BLaER1 treated with 17β-estradiol and CSF1 and Interleukin-3, amounts not matched to agents 10 nM and 100 nM (cell line): Measurements from ENCODE around the gene RHOH.
A peak's percentile ranks its signal among the peaks of the same experiment; 100 is the strongest.

ENCODE experiments used
- H3K27ac ChIP-seq, 11 experiments: shearing (Covaris generic); formaldehyde crosslinking; 2 replicates each; pipeline ENCODE4 v1.8.1; 2022
- H3K27me3 ChIP-seq, 11 experiments: shearing (Covaris generic); formaldehyde crosslinking; 2 replicates each; pipeline ENCODE4 v1.8.1; 2022
- H3K36me3 ChIP-seq, 11 experiments: shearing (Covaris generic); formaldehyde crosslinking; 2 replicates each; pipeline ENCODE4 v1.8.1; 2022
- H3K4me1 ChIP-seq, 10 experiments: shearing (Covaris generic); formaldehyde crosslinking; 2 replicates each; pipeline ENCODE4 v1.8.1; 2022
- H3K4me2 ChIP-seq, 11 experiments: shearing (Covaris generic); formaldehyde crosslinking; 2 replicates each; pipeline ENCODE4 v1.8.1; 2022
- H3K4me3 ChIP-seq, 10 experiments: shearing (Covaris generic); formaldehyde crosslinking; 2 replicates each; pipeline ENCODE4 v1.8.1; 2022
- H3K9ac ChIP-seq, 11 experiments: shearing (Covaris generic); formaldehyde crosslinking; 2 replicates each; pipeline ENCODE4 v1.8.1; 2022
- H3K9me3 ChIP-seq, 11 experiments: shearing (Covaris generic); formaldehyde crosslinking; replicated peaks in 1 of 11; 2 replicates each; pipeline ENCODE4 v1.8.1; 2022
- H4K20me1 ChIP-seq, 11 experiments: shearing (Covaris generic); formaldehyde crosslinking; 2 replicates each; pipeline ENCODE4 v1.8.1; 2022
- Cebpa-rat ChIP-seq, 11 experiments: shearing (Covaris generic); IDR thresholded peaks; 2 replicates each; pipeline ENCODE4 v1.8.1; 2022

The RHOH gene

DNA sequence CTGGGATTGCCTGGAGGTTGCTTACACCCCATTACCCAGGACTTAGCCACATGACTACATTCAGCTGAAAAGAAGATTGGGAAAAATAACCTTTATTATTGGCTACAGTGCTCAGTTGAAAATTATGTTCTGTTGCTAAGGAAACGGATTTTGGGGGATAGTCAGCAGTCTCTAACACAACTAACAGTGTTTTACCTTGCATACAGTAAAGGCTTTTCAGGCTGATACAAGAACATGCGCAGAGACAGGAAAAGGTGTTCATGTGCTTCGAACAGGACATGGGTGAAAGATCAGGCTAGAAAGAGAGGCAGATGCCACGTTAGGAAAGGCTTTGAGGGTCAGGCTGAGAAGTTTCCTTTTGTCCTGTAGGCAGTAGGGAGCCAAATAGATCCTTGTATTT lies 14.8 kb upstream of the RHOH start:
- Histone ChIP-seq H4K20me1 (no peaks in the 10 kb centered on the region), H3K27ac (peak overlapping the region in 5 of 11 experiments; percentile 42 to 81 (median 73); a peak in 8 of 22 replicates), H3K27me3 (no peaks in the 10 kb centered on the region), H3K4me2 (peak overlapping the region; percentile 3 to 70 (median 29); a peak in 18 of 22 replicates), H3K4me1 (peaks cover 39 to 83% (median 65%) of the 10 kb centered on the region in 10 experiments), H3K36me3 (no peaks in the 10 kb centered on the region), H3K9ac (no peak overlapping the region), H3K9me3 (no peaks in the 10 kb centered on the region), H3K4me3 (no peak overlapping the region)
- TF ChIP-seq Cebpa-rat (IDR thresholded peaks at IDR 0.05): no peak

DNA sequence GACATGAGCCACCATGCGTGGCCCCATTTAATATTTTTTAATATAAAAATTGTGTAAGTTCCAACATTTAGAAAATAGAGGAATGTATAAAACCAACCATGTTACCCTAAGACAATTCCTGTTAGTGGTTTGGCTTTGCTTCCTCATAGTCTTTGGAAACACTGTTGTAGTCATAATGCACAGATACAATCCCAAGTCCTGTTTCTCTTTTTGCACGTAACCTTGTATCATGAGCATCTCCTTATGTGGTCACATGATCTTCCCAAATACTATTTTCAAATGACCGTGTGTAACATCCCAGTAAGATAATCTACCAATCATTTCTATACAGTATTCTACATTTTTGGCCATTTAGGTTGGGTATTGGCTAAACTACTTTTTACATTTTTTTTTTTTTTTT lies 13.9 kb upstream of the RHOH start:
- no peaks in the 10 kb centered on the region for H4K20me1 ChIP-seq
- no peaks in the 10 kb centered on the region for H3K27me3 ChIP-seq
- no peaks in the 10 kb centered on the region for H3K9me3 ChIP-seq
- H3K4me1 ChIP-seq: peaks cover 40 to 88% (median 70%) of the 10 kb centered on the region in 10 experiments
- TF ChIP-seq Cebpa-rat (IDR thresholded peaks at IDR 0.05): no peak
- no peak overlapping the region for H3K9ac ChIP-seq
- peak overlapping the region in 6 of 11 experiments; percentile 19 to 76 (median 66); a peak in 9 of 22 replicates for H3K4me2 ChIP-seq
- no peak overlapping the region for H3K4me3 ChIP-seq
- peak overlapping the region in 4 of 11 experiments; percentile 25 to 78 (median 68); a peak in 4 of 22 replicates for H3K27ac ChIP-seq
- H3K36me3 ChIP-seq: no peaks in the 10 kb centered on the region

DNA sequence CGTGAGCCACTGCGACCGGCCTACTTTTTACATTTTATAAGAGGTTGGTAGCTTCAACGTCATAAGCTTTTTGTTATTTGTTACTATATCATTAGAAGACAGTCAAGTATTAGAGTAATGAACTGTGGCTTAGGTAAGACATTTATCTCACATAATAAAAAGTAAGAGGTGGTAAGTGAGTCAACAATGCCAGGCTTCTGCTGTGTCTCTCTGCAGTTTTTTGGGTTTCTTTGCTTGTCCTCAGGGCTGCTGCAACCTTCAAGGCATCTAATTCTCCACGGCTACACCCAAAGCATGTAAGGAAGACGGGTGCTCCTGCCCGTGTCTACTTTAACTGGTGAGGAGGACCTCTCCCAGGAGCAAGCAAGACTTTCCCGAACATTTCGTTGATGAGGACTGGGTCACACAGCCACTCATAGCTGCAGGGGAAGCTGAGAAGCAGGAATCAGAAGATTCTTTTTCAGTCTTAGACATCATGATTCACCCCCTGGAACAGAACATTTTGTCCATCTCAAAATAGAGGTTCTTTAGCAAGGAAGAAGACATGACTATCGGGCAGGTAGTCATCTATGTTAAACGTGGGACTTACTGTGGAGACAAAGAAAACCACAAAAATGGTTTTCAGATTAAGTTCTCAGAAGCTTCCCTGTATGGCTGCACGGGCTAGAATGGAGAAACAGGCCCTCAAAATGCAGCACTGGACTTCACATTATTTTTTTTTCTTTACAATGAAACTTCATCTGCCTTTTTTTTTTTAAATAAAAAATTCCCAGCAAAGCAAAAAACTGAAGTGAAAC lies 13.0 kb upstream of the RHOH start:
- H3K4me1 ChIP-seq: peaks cover 40 to 85% (median 72%) of the 10 kb centered on the region in 10 experiments

DNA sequence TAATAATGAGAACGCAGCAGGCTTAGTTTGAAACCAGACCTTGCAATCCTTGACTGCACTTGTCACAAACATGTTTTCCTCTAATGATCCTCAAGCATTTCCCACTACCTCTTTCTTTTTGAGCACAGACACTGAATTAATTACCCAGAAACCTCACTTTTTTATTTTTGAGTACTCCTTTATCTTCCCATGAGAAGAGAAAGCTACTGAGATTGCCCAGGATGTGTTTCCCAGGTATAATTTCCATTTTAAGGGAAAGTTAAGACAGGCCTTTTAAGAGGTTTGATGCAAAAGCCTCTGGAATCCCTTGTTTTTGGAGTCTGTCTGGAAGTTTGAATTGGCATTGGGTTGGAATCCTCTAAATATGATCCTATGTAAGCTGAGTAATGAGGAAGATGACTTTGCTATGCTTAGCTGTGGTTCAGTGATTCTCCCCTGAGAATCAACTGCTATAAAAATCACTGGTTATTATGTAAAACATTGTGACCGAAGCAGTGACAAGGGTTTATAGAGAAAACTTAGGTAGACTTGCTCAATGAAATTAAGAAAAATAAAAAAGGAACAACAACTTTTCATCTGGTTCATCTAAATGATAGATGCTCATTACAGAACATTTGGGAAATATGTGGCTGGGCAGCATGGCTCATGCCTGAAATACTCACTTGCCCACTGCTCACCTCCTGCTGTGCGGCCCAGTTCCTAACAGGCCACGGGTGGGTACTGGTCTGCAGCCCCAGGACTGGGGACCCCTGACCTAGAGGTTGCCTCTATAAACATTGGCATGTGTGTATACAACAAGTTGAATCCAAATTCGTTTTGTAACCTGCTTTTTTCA lies 10.8 kb upstream of the RHOH start:
- Histone ChIP-seq H3K4me1 (peaks cover 47 to 71% (median 61%) of the 10 kb centered on the region in 10 experiments), H3K4me3 (peak overlapping the region in 1 of 10 experiments; percentile 35; a peak in 5 of 20 replicates), H3K9ac (peak overlapping the region; percentile 34 to 76 (median 66); a peak in 20 of 22 replicates), H3K27me3 (no peaks in the 10 kb centered on the region), H3K36me3 (no peaks in the 10 kb centered on the region), H3K27ac (peak overlapping the region; percentile 24 to 91 (median 81); a peak in 21 of 22 replicates), H3K4me2 (peak overlapping the region; percentile 68 to 89 (median 74)), H4K20me1 (no peaks in the 10 kb centered on the region), H3K9me3 (no peaks in the 10 kb centered on the region)
- TF ChIP-seq Cebpa-rat (IDR thresholded peaks at IDR 0.05): no peak

More for the DNA sequence above, 13.0 kb upstream of the RHOH start:
- Histone ChIP-seq H3K36me3 (no peaks in the 10 kb centered on the region), H3K27me3 (no peaks in the 10 kb centered on the region), H3K4me2 (peak overlapping the region; percentile 34 to 76 (median 63)), H4K20me1 (no peaks in the 10 kb centered on the region), H3K9ac (peak overlapping the region in 6 of 11 experiments; percentile 11 to 50 (median 44); a peak in 10 of 22 replicates), H3K4me3 (no peak overlapping the region), H3K9me3 (no peaks in the 10 kb centered on the region), H3K27ac (peak overlapping the region in 9 of 11 experiments; percentile 14 to 78 (median 60); a peak in 16 of 22 replicates)
- no peak for TF ChIP-seq Cebpa-rat (IDR thresholded peaks at IDR 0.05)

DNA sequence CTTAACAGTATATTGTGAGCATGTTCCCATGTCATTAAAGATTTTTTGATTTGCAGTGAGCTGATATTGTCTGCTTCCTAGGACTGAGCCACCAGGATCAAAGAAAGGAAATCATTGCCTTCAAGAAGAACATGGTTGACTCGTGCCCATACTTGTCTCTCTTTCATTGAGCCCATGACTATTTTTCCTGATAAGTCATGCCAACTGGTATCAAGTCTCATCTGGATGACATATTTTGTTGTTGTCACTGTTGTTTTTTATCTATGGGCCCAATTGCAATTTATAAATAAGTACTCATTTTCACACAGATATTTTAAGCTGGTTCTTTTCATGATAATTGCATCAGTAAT lies 10.2 kb upstream of the RHOH start:
- TF ChIP-seq Cebpa-rat (IDR thresholded peaks at IDR 0.05): no peak
- Histone ChIP-seq H3K9me3 (no peaks in the 10 kb centered on the region), H3K9ac (peak overlapping the region in 9 of 11 experiments; percentile 59 to 76 (median 67); a peak in 14 of 22 replicates), H3K36me3 (no peaks in the 10 kb centered on the region), H3K27me3 (no peaks in the 10 kb centered on the region), H3K4me1 (peaks cover 52 to 72% (median 62%) of the 10 kb centered on the region in 10 experiments), H3K4me3 (no peak overlapping the region), H3K4me2 (peak overlapping the region; percentile 68 to 89 (median 74)), H3K27ac (peak overlapping the region in 9 of 11 experiments; percentile 72 to 91 (median 83); a peak in 18 of 22 replicates), H4K20me1 (no peaks in the 10 kb centered on the region)

DNA sequence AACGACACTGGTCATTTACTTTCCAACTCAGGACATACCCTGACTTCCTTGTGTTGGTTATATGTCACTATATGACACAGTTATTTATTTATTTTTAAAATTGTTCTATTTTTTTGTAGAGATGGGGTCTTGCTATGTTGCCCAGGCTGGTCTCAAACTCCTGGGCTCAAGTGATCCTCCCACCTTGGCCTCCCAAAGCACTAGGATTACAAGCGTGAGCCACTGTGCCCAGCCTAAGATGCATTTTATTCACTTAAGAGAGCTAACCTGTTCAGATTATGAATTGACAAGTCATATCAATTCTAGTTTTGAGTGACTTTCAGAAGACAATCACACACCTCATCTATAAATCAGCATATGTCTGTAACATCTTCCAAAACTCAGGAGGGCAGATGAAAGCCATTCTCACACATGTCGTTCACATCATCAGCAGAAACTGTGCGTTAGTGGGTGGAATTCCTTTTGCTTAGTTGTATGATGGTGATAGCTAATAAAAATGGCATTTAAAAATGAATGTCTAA lies 9.4 kb upstream of the RHOH start:
- Histone ChIP-seq H3K9me3 (no peaks in the 10 kb centered on the region), H3K4me3 (no peak overlapping the region), H3K27me3 (no peaks in the 10 kb centered on the region), H3K4me2 (peak overlapping the region in 3 of 11 experiments; percentile 73 to 75 (median 74); a peak in 4 of 22 replicates), H3K4me1 (peaks cover 52 to 72% (median 61%) of the 10 kb centered on the region in 10 experiments), H3K9ac (no peak overlapping the region), H3K27ac (peak overlapping the region in 5 of 11 experiments; percentile 72 to 91 (median 81); a peak in 6 of 22 replicates), H3K36me3 (no peaks in the 10 kb centered on the region), H4K20me1 (no peaks in the 10 kb centered on the region)
- no peak for TF ChIP-seq Cebpa-rat (IDR thresholded peaks at IDR 0.05)

DNA sequence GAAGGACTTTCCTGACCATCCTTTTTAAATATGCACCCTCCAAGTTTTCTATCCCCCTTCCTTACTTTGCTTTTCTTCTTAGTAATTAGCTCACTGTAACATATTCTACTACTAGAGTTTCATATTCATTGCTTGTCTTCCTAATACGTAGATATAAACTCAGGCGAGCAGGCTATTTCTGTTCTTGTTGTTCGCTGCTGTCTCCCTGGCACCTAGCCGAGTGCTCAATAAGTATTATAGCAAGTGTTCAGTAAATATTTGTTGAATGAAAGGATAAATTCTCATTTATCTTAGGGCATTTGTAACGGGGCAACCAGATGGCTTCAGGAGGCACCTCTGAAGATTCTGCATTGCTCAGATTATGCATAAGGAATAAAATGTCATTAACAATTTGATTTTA lies 6.8 kb upstream of the RHOH start:
- Histone ChIP-seq H3K27me3 (0 out of 22 replicates have a peak, but pooled peaks cover 0 to 4% (median 0%) of the 10 kb centered on the region in 11 experiments), H3K4me3 (no peak overlapping the region), H3K27ac (no peak overlapping the region), H3K9ac (no peak overlapping the region), H3K9me3 (no peaks in the 10 kb centered on the region), H3K4me2 (no peak overlapping the region; a peak in 1 of 22 replicates), H3K4me1 (peaks cover 50 to 73% (median 67%) of the 10 kb centered on the region in 10 experiments), H4K20me1 (no peaks in the 10 kb centered on the region), H3K36me3 (no peaks in the 10 kb centered on the region)
- no peak for TF ChIP-seq Cebpa-rat (IDR thresholded peaks at IDR 0.05)

DNA sequence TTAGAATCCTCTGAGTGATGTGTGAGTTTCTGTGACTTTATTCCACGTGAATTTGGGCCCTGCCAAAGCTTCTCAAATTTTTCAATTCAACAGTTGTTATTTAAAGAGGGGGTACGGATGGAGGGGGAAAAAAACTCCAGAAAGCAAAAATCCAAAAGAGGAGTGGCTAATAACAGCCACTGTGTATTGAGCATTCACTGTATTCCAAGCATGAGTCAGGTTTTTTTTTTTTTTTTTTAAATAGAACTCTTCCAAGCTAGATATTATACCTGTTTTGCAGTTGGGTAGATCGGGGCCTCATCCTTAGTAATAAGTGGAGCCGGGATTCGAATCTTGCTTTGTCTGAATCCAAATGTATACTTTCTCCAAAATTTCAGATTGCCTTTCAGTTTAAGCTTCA lies 6.4 kb upstream of the RHOH start:
- H3K27me3 ChIP-seq: 0 out of 22 replicates have a peak, but pooled peaks cover 0 to 4% (median 0%) of the 10 kb centered on the region in 11 experiments
- H3K9me3 ChIP-seq: no peaks in the 10 kb centered on the region
- H3K36me3 ChIP-seq: no peaks in the 10 kb centered on the region
- no peak overlapping the region for H3K4me3 ChIP-seq
- no peaks in the 10 kb centered on the region for H4K20me1 ChIP-seq
- H3K27ac ChIP-seq: peak overlapping the region in 4 of 11 experiments; percentile 7 to 53 (median 32); a peak in 4 of 22 replicates
- TF ChIP-seq Cebpa-rat (IDR thresholded peaks at IDR 0.05): no peak
- peak overlapping the region in 8 of 11 experiments; percentile 43 to 97 (median 94); a peak in 16 of 22 replicates for H3K4me2 ChIP-seq
- H3K9ac ChIP-seq: peak overlapping the region in 1 of 11 experiments; percentile 3; a peak in 1 of 22 replicates
- H3K4me1 ChIP-seq: peaks cover 49 to 75% (median 70%) of the 10 kb centered on the region in 10 experiments
